H1 (cell line): ENCODE data around the gene FOSB. TPM values are rescaled to one million over a fixed set of nuclear protein-coding genes. Genes with fewer than 3 reads are reported as not detected.

Experiments used
- CTCF ChIA-PET: fragments of 300-600 bp; sonication (Branson Sonifier 250); formaldehyde crosslinking; loops from one replicate; lab custom pipeline; 2021; ENCODE audit not compliant: partially characterized antibody; lab: Charles Lee
- POLR2A ChIA-PET: fragments of 300-600 bp; sonication (Branson Sonifier 250); formaldehyde crosslinking; loops from one replicate; lab custom pipeline; 2021; ENCODE audit warnings: inconsistent platforms; ENCODE audit not compliant: partially characterized antibody; lab: Charles Lee
- DNase-seq, 2 experiments: peaks; one replicate each; pipeline versions ENCODE4 v3.0.0 to v3.0.0-alpha.2; 2010 to 2022; ENCODE audit warnings: low spot score in 2 of 2, low read depth in 1 of 2, mixed read lengths in 1 of 2
- FAIRE-seq: peaks from 2 replicates; lab custom pipeline; 2011; peaks lifted over from hg19 to GRCh38; lab: Jason Lieb, UNC
- H2AFZ ChIP-seq: 2 replicates; pipeline ENCODE4 v1.8.1; 2012; ENCODE audit warnings: low read length, inconsistent platforms
- H2AK5ac ChIP-seq: 2 replicates; pipeline ENCODE4 v1.6.1; 2013; ENCODE audit warnings: low read depth, low read length
- H2BK120ac ChIP-seq: replicated peaks from 2 replicates; pipeline ENCODE3; 2013; ENCODE audit warnings: low read depth, low read length, inconsistent platforms
- H2BK12ac ChIP-seq: 2 replicates; pipeline ENCODE4 v1.6.1; 2013; ENCODE audit warnings: low read depth, low read length
- H2BK15ac ChIP-seq: 2 replicates; pipeline ENCODE4 v1.6.1; 2013; ENCODE audit warnings: low read length
- H2BK20ac ChIP-seq: 2 replicates; pipeline ENCODE4 v1.6.1; 2013; ENCODE audit warnings: low read length
- H2BK5ac ChIP-seq: 2 replicates; pipeline ENCODE4 v1.6.1; 2013; ENCODE audit warnings: low read depth, low read length
- H3K14ac ChIP-seq: 2 replicates; pipeline ENCODE4 v1.6.1; 2013; ENCODE audit warnings: inconsistent platforms; ENCODE audit not compliant: insufficient read length
- H3K18ac ChIP-seq: 2 replicates; pipeline ENCODE4 v1.6.1; 2013; ENCODE audit warnings: low read length; ENCODE audit errors: extremely low read depth
- H3K23ac ChIP-seq: 2 replicates; pipeline ENCODE4 v1.6.1; 2013; ENCODE audit warnings: inconsistent platforms; ENCODE audit not compliant: insufficient read length
- H3K23me2 ChIP-seq: 2 replicates; pipeline ENCODE4 v1.6.1; 2013; ENCODE audit warnings: low read depth, low read length
- H3K27ac ChIP-seq: 2 replicates; pipeline ENCODE4 v1.6.1; 2011; ENCODE audit warnings: low read depth, low read length, inconsistent platforms
- H3K27me3 ChIP-seq, 4 experiments: replicated peaks in 1 of 4; 1 replicate in 1 of 4; 2 replicates in 3 of 4; pipeline versions ENCODE4 v1.6.1 to v1.8.1; 2011 to 2013; ENCODE audit warnings: low read length in 3 of 4, mild to moderate bottlenecking in 3 of 4, inconsistent platforms in 2 of 4, mixed read lengths in 2 of 4, moderate library complexity in 1 of 4; ENCODE audit not compliant: control insufficient read depth in 3 of 4, insufficient read depth in 3 of 4; ENCODE audit errors: extremely low read depth in 1 of 4
- H3K36me3 ChIP-seq, 4 experiments: 2 replicates each; pipeline versions ENCODE4 v1.6.1 to v1.8.1; 2011 to 2013; ENCODE audit warnings: mild to moderate bottlenecking in 4 of 4, low read length in 3 of 4, moderate library complexity in 2 of 4, control low read depth in 1 of 4, inconsistent platforms in 1 of 4; ENCODE audit not compliant: insufficient read depth in 4 of 4, control insufficient read depth in 2 of 4
- H3K4ac ChIP-seq: replicated peaks from 2 replicates; pipeline ENCODE3; 2013; ENCODE audit warnings: low read length, low read depth, mixed read lengths, inconsistent platforms; ENCODE audit not compliant: insufficient read length
- H3K4me1 ChIP-seq, 4 experiments: replicated peaks in 1 of 4; 1 replicate in 1 of 4; 2 replicates in 3 of 4; pipeline versions ENCODE4 v1.6.1 to v1.8.1; 2011 to 2013; ENCODE audit warnings: low read length in 3 of 4, inconsistent platforms in 2 of 4, mixed read lengths in 1 of 4; ENCODE audit not compliant: insufficient read depth in 4 of 4, control insufficient read depth in 3 of 4
- H3K4me2 ChIP-seq, 2 experiments: 2 replicates each; pipeline versions ENCODE4 v1.6.1 to v1.8.1; 2011 to 2013; ENCODE audit warnings: low read depth in 2 of 2, low read length in 2 of 2, control low read depth in 1 of 2, inconsistent platforms in 1 of 2, mild to moderate bottlenecking in 1 of 2; ENCODE audit not compliant: insufficient read depth in 1 of 2
- H3K4me3 ChIP-seq, 4 experiments: fragments of 200-600, 300-600 bp in 1 of 4; sonication (generic), shearing (Covaris generic), sonication (Bioruptor Twin) in 1 of 4; 2 replicates each; pipeline versions ENCODE4 v1.5.1 to v1.8.1; 2011 to 2016; ENCODE audit warnings: low read length in 4 of 4, low read depth in 3 of 4, control low read depth in 2 of 4, inconsistent platforms in 2 of 4, mild to moderate bottlenecking in 2 of 4, mixed read lengths in 1 of 4, moderate library complexity in 1 of 4; ENCODE audit not compliant: insufficient read depth in 2 of 4; ENCODE audit errors: extremely low read depth in 1 of 4
- H3K56ac ChIP-seq: replicated peaks from 2 replicates; pipeline ENCODE3; 2013; ENCODE audit warnings: low read depth, mild to moderate bottlenecking, mixed read lengths, low read length, inconsistent platforms; ENCODE audit not compliant: insufficient read length
- H3K79me1 ChIP-seq: 2 replicates; pipeline ENCODE4 v1.6.1; 2013; ENCODE audit warnings: low read depth, low read length, control low read depth
- H3K79me2 ChIP-seq, 2 experiments: 2 replicates each; pipeline versions ENCODE4 v1.6.1 to v1.8.1; 2012 to 2013; ENCODE audit warnings: low read length in 2 of 2, mild to moderate bottlenecking in 2 of 2, inconsistent platforms in 1 of 2; ENCODE audit not compliant: insufficient read depth in 2 of 2, control insufficient read depth in 1 of 2
- H3K9ac ChIP-seq, 4 experiments: replicated peaks in 1 of 4; 1 replicate in 1 of 4; 2 replicates in 3 of 4; pipeline versions ENCODE4 v1.6.1 to v1.8.1; 2011 to 2013; ENCODE audit warnings: low read depth in 3 of 4, low read length in 3 of 4, control low read depth in 2 of 4, mild to moderate bottlenecking in 2 of 4, moderate library complexity in 2 of 4, inconsistent platforms in 1 of 4; ENCODE audit errors: extremely low read depth in 1 of 4
- H3K9me3 ChIP-seq, 2 experiments: 2 replicates each; pipeline versions ENCODE4 v1.6.1 to v1.8.1; 2012 to 2013; ENCODE audit warnings: mild to moderate bottlenecking in 2 of 2, moderate library complexity in 2 of 2, control low read depth in 1 of 2, inconsistent platforms in 1 of 2, low read depth in 1 of 2, low read length in 1 of 2, mixed read lengths in 1 of 2; ENCODE audit not compliant: insufficient read depth in 2 of 2
- H4K20me1 ChIP-seq, 2 experiments: replicated peaks in 1 of 2; 2 replicates each; pipeline versions ENCODE3 to v1.8.1; 2011 to 2013; ENCODE audit warnings: inconsistent platforms in 2 of 2, low read length in 2 of 2, mild to moderate bottlenecking in 1 of 2; ENCODE audit not compliant: insufficient read depth in 2 of 2, control insufficient read depth in 1 of 2
- H4K5ac ChIP-seq: 2 replicates; pipeline ENCODE4 v1.6.1; 2013; ENCODE audit warnings: low read length, low read depth, mixed read lengths, inconsistent platforms; ENCODE audit not compliant: insufficient read length
- H4K8ac ChIP-seq: 2 replicates; pipeline ENCODE4 v1.8.0; 2013; ENCODE audit warnings: mild to moderate bottlenecking, moderate library complexity, low read length, inconsistent platforms; ENCODE audit not compliant: insufficient read depth; ENCODE audit errors: extremely low read depth
- H4K91ac ChIP-seq: replicated peaks from 2 replicates; pipeline ENCODE3; 2013; ENCODE audit warnings: low read length, mixed read lengths, inconsistent platforms; ENCODE audit not compliant: insufficient read length
- JUND ChIP-seq: IDR thresholded peaks from 2 replicates; pipeline ENCODE4 v1.6.1; 2011; ENCODE audit warnings: mild to moderate bottlenecking, improper control_type of control experiment, low read length
- RBBP5 ChIP-seq: IDR thresholded peaks from 2 replicates; pipeline ENCODE4 v1.7.1; 2012; ENCODE audit warnings: low read depth, mild to moderate bottlenecking, inconsistent platforms, low read length, moderate library complexity, borderline replicate concordance
- TBP ChIP-seq: IDR thresholded peaks from 2 replicates; pipeline ENCODE4 v1.6.1; 2011; ENCODE audit warnings: low read depth, low read length, improper control_type of control experiment
- TCF12 ChIP-seq: IDR thresholded peaks from 2 replicates; pipeline ENCODE4 v1.6.1; 2011; ENCODE audit warnings: low read depth, mild to moderate bottlenecking, low read length
- WGBS, 2 experiments: shearing (Covaris generic) in 1 of 2; methylation state at CpG; one replicate each; pipeline versions ENCODE4 v1.1.6 to v1.1.7; 2013 to 2015; ENCODE audit warnings: low lambda C conversion rate in 2 of 2, mixed read lengths in 2 of 2, inconsistent platforms in 1 of 2, low coverage in 1 of 2, missing lambda C conversion rate in 1 of 2; ENCODE audit not compliant: insufficient replicate concordance in 2 of 2, insufficient coverage in 1 of 2, insufficient read length in 1 of 2; ENCODE audit errors: extremely low coverage in 1 of 2, missing lambda C conversion rate in 1 of 2; 5-methylcytosine and 5-hydroxymethylcytosine counted together
- polyA plus RNA-seq, 7 experiments: library from polyadenylated mRNA; depleted of rRNA in 3 of 7; stranded (reverse) in 5 of 7; unstranded in 2 of 7; fragments of >200 nt in 5 of 7; fragments of 200-250 nt in 2 of 7; gene quantifications; 1 replicate in 5 of 7; 2 replicates in 1 of 7; 4 replicates in 1 of 7; pipeline versions ENCODE4 v1.2.1 to v1.2.3, GENCODE V29; 2011 to 2013; ENCODE audit warnings: missing spikeins in 2 of 7, mixed read lengths in 2 of 7
- total RNA-seq: library from RNA; stranded (reverse); fragmentation: NEBNext Ultra II Directional; extraction: Animal tissue kit (Norgen Biotek cat#: 25700); gene quantifications from 2 replicates; pipeline ENCODE4 v1.2.1, GENCODE V29; 2021
- TF ChIP-seq, protein P1 (sequence below): IDR thresholded peaks from 2 replicates; pipeline ENCODE4 v1.6.1; 2012; ENCODE audit warnings: low read length, inconsistent platforms

FOSB gene
- total and polyA plus RNA-seq, 2 of the 8 experiments (the other 6 are each of a cell fraction or from before 2014, with no cell fraction given) = 0.44 to 2.7 TPM

DNA sequence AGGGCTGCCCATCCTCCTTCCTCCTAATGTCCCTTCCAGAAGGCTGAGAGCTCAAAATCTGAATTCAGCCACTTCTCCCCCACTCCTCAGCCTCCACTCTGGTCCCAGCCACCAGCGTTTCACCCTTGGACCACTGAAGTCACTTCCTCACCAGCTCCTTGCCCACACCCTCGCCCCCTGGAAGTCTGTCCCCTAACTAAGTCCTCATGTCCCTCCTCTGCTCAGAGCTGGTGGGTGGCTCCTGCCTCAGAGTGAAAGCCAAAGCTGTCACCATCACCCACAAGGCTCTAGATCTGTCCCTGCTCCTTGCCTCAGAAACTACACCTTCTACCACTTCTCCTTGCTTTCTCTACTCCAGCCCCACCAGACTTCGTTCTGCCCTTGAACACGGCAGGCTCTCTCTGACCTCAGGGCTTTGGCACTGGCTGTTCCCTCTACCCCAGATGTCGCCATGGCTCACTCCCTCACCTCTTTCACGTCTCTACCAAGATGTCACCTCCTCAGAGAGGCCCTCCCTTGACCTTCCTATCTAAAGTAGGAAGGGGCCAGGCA is 45.8 kb upstream of the FOSB start:
- peaks cover 0 to 6% of the 10 kb centered on the region in 2 experiments for H4K20me1 ChIP-seq
- ChIA-PET CTCF (interaction anchor here (1.0 to 2.4 kb wide), 3 partner anchors 17 to 57 kb away, joined by 3 to 9 read pairs (median 5); no protein-coding TSS in a partner anchor), POLR2A (interaction anchor here (0.8 to 1.3 kb wide), 2 partner anchors 9 to 16 kb away, joined by 4 read pairs; no protein-coding TSS in a partner anchor)
- no peak overlapping the region for H2BK20ac ChIP-seq
- no peak overlapping the region for H4K8ac ChIP-seq
- no peak overlapping the region for H3K4me3 ChIP-seq
- FAIRE-seq = no peak
- no peaks in the 10 kb centered on the region for H3K27me3 ChIP-seq
- no peak overlapping the region for H3K14ac ChIP-seq
- no peak overlapping the region for H3K23ac ChIP-seq
- H3K27ac ChIP-seq = no peak overlapping the region
- no peak overlapping the region for H3K4ac ChIP-seq
- H2AK5ac ChIP-seq = no peak overlapping the region
- H4K5ac ChIP-seq = no peak overlapping the region
- H4K91ac ChIP-seq = peak overlapping the region; percentile 42
- no peak overlapping the region for H2BK120ac ChIP-seq
- peaks cover 0 to 9% of the 10 kb centered on the region in 2 experiments; a peak in 1 of 4 replicates for H3K79me2 ChIP-seq
- H3K79me1 ChIP-seq = peaks cover 2% of the 10 kb centered on the region; the same call in 1 of the 2 replicates
- no peaks in the 10 kb centered on the region for H3K9me3 ChIP-seq
- no peak overlapping the region for H3K56ac ChIP-seq
- WGBS, 2 experiments = 85% methylated on average over 6 of the region's 6 CpGs; no CpG with 5 or more reads in 1 of the 2 experiments
- H2BK15ac ChIP-seq = no peak overlapping the region
- peaks cover 10% of the 10 kb centered on the region for H3K23me2 ChIP-seq
- no peak for DNase-seq
- H2AFZ ChIP-seq = no peak overlapping the region
- peaks cover 0 to 11% (median 6%) of the 10 kb centered on the region in 4 experiments; a peak in 6 of 7 replicates for H3K4me1 ChIP-seq
- 0 out of 2 replicates have a peak overlapping the region, but pooled peaks have one; percentile 17 for H2BK12ac ChIP-seq
- no peak overlapping the region for H3K18ac ChIP-seq
- no peak overlapping the region; a peak in 1 of 4 replicates for H3K4me2 ChIP-seq
- peak overlapping the region; percentile 44; the same call in 1 of the 2 replicates for H2BK5ac ChIP-seq
- peak overlapping the region in 1 of 4 experiments; percentile 18; a peak in 1 of 7 replicates for H3K9ac ChIP-seq
- peaks cover 0 to 10% (median 3%) of the 10 kb centered on the region in 4 experiments; a peak in 5 of 8 replicates for H3K36me3 ChIP-seq
- TF ChIP-seq, protein P1, sequence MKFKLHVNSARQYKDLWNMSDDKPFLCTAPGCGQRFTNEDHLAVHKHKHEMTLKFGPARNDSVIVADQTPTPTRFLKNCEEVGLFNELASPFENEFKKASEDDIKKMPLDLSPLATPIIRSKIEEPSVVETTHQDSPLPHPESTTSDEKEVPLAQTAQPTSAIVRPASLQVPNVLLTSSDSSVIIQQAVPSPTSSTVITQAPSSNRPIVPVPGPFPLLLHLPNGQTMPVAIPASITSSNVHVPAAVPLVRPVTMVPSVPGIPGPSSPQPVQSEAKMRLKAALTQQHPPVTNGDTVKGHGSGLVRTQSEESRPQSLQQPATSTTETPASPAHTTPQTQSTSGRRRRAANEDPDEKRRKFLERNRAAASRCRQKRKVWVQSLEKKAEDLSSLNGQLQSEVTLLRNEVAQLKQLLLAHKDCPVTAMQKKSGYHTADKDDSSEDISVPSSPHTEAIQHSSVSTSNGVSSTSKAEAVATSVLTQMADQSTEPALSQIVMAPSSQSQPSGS = no peak
- TF ChIP-seq TBP = no peak
- no peak for TF ChIP-seq JUND
- no peak for TF ChIP-seq RBBP5
- TF ChIP-seq TCF12 = no peak
